ENCODE measurements around the gene MRPS2. TPM values are rescaled to one million over a fixed set of nuclear protein-coding genes. Genes with fewer than 3 reads are reported as not detected.

Gene MRPS2
- total RNA-seq, 4 donors from 2014 or later = 20.9 to 26.6 (median 23.3) TPM

DNA sequence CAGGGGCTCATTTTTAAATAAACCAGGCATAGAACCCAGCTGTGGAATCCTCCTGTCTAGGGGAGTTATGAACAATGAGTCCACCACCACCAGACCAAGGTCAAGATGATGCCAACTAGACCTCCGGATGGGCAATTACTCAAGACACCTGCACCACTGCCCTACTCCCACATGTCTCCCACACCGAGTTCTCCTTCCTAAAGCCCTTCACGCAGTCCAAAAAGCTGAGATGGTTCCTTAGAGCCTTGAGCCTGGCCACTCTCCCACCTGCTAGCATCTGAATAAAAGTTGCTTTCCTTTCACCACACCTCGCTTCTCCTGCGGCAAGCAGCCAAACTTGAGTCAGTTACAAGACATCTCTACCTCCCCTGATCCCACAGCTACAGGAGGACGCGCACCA is 36.3 kb upstream of the MRPS2 start:
- TF ChIP-seq, protein P1, sequence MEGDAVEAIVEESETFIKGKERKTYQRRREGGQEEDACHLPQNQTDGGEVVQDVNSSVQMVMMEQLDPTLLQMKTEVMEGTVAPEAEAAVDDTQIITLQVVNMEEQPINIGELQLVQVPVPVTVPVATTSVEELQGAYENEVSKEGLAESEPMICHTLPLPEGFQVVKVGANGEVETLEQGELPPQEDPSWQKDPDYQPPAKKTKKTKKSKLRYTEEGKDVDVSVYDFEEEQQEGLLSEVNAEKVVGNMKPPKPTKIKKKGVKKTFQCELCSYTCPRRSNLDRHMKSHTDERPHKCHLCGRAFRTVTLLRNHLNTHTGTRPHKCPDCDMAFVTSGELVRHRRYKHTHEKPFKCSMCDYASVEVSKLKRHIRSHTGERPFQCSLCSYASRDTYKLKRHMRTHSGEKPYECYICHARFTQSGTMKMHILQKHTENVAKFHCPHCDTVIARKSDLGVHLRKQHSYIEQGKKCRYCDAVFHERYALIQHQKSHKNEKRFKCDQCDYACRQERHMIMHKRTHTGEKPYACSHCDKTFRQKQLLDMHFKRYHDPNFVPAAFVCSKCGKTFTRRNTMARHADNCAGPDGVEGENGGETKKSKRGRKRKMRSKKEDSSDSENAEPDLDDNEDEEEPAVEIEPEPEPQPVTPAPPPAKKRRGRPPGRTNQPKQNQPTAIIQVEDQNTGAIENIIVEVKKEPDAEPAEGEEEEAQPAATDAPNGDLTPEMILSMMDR (IDR thresholded peaks at IDR 0.05; ENCODE audit: low read depth) = no peak

DNA sequence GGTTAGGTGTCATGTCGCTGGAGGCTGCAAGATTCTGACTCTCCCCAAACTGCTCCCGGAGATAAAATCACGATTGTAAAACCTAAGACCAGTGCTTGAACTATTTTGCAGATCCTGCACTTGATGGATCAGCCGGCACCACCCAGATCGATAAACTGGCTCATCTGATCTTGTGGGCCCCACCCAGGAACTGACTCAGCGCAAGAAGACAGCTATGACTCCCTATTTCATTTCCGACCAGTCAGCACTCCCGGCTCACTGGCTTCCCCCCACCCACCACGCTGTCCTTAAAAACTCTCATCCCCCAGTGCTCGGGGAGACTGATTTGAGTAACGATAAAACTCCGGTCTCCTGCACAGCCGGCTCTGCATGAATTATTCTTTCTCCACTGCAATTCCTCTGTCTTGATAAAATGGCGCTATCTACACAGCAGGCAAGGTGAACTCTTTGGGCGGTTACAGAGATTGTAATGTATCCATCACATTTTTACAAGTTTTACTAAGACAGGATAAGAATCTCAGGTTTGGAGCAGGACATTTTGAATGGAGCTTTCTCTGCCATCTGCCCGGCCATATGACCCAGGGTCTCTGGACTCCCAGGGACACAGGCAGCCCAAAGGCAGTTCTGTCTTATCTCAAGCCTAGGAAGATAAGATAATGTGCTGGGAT is 31.5 kb upstream of the MRPS2 start:
- TF ChIP-seq, protein P1 (IDR thresholded peaks at IDR 0.05; ENCODE audit: low read depth) = no peak

DNA sequence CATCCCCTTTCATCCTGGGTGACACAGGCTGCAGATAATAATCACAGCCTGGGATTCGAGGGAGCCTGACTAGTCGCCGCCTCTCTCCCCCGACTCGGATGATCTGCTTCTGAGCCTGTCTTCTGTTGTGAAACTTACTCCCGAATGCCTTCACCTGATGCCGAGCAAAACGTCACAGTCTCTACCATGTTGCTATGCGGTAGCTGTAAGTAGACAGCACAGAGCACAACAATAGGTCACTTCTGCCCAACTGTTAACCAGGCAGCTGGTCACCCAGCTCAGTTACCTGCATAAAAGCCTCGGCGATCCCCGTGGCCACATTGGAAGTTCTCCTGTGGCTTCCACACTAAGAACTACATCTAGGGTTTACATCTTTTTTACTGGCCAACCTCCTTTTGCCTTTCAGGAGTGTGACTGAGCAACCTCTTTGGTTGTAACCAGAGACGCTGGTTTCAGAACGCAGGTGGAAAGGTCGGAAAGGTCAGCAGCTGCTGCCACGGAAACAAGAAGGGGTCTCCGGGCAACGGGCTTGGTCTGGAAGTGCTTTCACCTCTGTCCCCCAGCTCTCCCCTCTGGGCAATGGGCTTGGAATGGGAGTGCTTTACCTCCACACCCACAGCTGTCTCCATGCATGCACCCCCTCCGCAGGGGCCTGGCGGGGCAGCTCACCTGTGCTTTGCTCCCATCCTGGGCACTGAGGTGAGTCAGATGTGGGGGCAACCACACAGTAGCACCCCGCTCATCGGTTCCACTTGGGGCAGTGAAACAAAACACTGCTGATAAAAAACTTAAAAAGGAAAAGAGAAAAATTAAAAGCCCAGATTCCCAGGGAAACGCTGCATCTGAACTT is 28.5 kb upstream of the MRPS2 start:
- TF ChIP-seq, protein P1 (IDR thresholded peaks at IDR 0.05; ENCODE audit: low read depth) = no peak

DNA sequence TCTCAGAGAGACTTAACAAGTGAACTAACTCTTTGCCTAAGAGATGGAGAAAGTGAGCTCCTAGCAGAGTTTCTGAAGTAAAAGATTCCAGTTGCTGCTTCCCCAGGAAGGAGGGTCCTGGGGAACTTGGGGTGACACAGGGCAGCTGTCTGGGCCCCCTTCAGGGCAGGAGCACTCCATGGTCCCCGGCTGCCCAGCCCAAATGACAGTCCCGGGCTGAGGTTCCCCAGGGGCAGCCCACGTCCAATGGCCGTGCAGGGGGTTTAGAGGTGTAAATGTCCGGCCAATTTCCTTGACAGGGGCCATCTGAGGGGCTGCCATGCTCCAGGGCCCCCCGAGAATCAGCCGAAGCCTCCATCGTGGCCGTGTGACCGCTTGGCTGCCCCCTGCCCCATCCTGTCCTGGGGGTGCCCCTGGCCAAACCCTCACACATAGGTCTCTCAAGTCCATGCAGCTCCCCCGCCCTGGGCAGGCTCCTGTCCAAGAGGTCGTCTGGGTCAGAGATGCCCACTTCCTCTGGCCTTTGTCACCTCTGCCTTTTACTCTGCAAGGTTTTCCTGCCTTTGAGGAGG is 26.4 kb upstream of the MRPS2 start:
- TF ChIP-seq, protein P1 (IDR thresholded peaks at IDR 0.05; ENCODE audit: low read depth) = no peak

DNA sequence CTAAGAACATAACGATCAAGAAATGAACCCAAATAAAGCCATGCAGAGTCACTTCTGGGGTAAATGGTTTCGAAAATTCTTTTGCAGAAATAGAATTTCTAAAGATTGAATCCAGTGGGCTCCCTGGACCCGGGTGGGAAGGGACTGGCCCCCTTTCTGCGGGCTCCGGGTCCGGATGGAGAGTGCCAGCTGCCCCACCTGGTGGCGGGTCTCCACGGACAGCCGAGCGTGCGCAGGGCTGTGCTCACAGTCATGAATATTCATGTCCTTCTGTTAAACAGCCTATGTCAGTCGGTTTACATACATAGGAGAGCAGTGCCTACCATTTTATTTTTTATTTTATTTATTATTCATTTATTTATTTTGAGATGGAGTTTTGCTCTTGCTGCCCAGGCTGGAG is 25.6 kb upstream of the MRPS2 start:
- TF ChIP-seq, protein P1 (IDR thresholded peaks at IDR 0.05; ENCODE audit: low read depth) = no peak

DNA sequence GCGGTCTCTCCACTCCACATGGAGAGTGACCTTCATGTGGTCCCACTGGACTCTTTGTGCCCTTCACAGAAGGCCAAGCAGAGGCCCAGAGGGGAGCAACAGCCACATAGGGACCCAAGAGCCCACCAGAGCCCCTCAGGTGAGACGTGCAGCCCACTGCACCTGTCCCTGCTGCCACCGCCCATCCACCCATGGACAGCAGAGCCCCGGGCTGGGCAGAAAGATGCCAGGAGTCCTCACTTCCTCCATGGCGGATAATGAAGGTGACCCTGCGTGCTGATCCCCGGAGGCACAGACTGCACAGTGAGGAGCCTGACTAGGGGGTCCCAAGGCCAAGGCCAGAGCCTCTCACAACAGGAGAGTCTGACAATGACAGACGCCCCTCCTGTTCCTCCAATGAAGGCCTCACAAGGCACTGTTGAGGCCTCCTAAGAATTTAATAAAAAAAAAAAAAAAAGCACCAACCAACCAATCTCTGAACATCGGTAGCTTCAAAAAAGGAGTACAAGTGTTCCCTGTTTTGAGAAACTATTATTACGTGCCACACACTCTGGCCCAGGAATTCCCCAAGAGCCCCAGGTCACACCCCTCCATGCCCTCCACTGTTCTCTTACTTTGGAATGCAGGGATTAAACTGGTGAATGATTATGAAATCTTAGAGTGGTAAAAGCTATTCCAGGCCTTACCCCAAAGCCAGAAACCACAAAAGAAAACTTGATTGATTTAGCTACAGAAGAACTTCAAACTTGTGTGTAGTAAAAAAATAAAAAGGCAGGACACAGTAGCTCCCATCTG is 23.7 kb upstream of the MRPS2 start:
- TF ChIP-seq, protein P1 (IDR thresholded peaks at IDR 0.05; ENCODE audit: low read depth) = no peak
